AG09309 (cell line): ENCODE measurements around the gene SGIP1.

Source experiments
- DNase-seq: peaks from one replicate; pipeline ENCODE4 v3.0.0-alpha.2; 2010; ENCODE audit warnings: low read depth
- H3K4me3 ChIP-seq: 2 replicates; pipeline ENCODE4 v1.5.1; 2011; ENCODE audit warnings: mild to moderate bottlenecking, low read depth, low read length, moderate library complexity; ENCODE audit not compliant: control insufficient read depth
- CTCF ChIP-seq: IDR thresholded peaks from 2 replicates; pipeline ENCODE4 v1.5.1; 2011; ENCODE audit warnings: mild to moderate bottlenecking, low read depth, low read length, inconsistent platforms; ENCODE audit not compliant: insufficient read depth, control insufficient read depth; ENCODE audit errors: missing control alignments

Gene SGIP1

GRCh38 chr1:66678146-66678545 lies 144.2 kb downstream of the SGIP1 start:
- no peak for DNase-seq
- H3K4me3 ChIP-seq: no peak overlapping the region
- TF ChIP-seq CTCF: no peak

- DNase-seq: no peak
- no peak overlapping the region for H3K4me3 ChIP-seq
- no peak for TF ChIP-seq CTCF
Observed at GRCh38 chr1:66679140-66679539, 145.2 kb downstream of the SGIP1 start.

GRCh38 chr1:66681686-66682085 lies 147.7 kb downstream of the SGIP1 start:
- DNase-seq: no peak
- no peak overlapping the region for H3K4me3 ChIP-seq
- TF ChIP-seq CTCF: no peak

- TF ChIP-seq CTCF: no peak
- DNase-seq: no peak
- H3K4me3 ChIP-seq: no peak overlapping the region
Observed at GRCh38 chr1:66682106-66682505, 148.2 kb downstream of the SGIP1 start.

GRCh38 chr1:66684353-66684752 lies 150.4 kb downstream of the SGIP1 start:
- no peak for TF ChIP-seq CTCF
- no peak overlapping the region for H3K4me3 ChIP-seq
- no peak for DNase-seq

- H3K4me3 ChIP-seq: no peak overlapping the region
- no peak for DNase-seq
- no peak for TF ChIP-seq CTCF
Observed at GRCh38 chr1:66685265-66685664, 151.3 kb downstream of the SGIP1 start.

GRCh38 chr1:66685670-66686069 lies 151.7 kb downstream of the SGIP1 start:
- H3K4me3 ChIP-seq: no peak overlapping the region
- TF ChIP-seq CTCF: no peak
- no peak for DNase-seq
